ENCODE measurements around the gene NR2E1.

The NR2E1 gene

DNA sequence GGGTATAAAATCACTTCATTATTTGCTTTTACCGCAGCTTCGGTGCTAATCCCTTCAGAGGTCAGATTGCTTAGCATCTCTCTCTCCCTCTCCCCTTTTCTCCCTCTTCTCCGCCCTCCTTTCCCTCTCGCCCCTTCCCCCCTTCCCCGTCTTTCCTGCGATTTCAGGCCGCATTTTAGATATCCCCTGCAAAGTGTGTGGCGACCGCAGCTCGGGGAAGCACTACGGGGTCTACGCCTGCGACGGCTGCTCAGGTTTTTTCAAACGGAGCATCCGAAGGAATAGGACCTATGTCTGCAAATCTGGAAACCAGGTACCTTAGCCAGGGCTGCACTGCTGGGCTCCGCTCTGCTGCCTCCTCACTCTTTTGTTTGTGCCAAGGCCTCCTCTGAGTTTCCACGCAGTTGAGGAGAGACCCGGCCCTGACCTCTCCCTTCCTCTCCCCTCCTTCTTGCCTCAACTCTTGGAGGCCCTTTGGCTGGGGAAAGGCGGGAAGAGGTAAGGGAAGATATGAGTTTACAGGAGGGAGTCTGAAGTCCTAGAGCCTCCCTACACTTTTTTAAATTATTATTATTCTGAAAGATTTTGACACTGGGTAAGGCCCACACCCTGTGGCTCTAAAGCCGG, 5.6 kb downstream of the NR2E1 start:
- no peak for DNase-seq (ENCODE audit: low read depth in 2 of 2)

DNA sequence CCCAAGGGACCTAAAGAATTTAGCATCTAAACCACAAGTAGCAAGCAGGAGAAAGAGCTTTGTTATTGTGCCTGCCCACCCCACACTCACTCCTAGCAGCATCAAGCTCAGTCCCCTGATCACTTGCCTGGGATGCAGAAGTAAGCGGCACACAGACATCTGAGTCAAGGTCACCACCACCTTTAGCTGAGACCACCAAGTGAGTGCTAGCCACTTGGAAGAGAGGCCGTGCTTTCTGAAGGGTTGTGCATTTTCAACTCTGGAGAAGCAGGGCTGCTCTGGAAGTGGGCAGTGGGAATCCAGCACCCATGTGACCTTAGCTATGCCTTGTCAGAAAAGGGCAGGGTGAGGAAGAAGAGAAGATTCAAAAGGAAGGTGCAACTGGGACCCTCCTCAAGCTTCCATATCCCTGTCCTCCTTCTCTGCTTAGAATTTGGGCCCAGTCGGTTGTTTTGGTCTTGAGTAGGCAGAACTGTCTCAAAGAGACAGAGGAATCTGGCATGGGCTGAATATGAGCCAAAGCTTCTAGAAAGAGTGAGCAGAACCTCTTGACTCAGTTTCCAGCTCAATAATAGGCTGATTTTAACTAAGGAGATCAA, 6.2 kb downstream of the NR2E1 start:
- no peak for DNase-seq (ENCODE audit: low read depth in 2 of 2)

DNA sequence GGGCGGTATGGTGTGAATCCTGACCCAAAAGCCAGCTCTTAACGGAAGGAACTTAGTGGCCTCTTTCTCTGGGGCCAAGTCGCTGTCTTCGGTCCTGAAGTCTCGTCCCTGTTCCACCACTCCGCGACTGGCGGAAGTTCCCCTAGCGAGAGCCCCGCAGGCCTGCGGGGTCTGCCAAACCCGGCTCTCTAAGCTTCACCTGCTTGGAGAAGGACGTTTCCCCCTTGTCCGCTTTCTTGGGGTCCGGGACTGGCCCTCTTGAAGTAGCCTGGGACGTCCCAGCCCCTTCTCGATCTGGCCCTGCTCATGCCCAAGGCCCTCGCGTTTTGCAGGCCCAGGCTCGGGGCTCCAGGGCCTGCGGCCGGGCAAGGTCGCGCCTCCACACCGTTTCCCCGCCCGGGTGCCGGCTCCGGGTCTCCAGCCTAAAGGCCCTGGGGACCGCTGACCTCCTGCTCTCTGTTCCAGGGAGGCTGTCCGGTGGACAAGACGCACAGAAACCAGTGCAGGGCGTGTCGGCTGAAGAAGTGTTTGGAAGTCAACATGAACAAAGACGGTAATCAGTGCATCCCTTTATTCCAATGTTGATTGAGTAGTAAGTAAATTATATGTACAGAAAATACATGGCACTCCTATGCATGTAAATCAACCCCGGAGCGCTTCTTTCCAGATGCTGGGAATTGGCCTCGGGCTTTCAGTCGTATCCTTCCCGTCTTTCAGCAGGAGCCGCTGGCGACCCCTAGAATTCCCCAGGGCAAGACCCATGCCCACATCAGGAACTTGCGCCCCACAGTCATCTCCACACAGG, 8.8 kb downstream of the NR2E1 start:
- DNase-seq (ENCODE audit: low read depth in 2 of 2) = no peak

DNA sequence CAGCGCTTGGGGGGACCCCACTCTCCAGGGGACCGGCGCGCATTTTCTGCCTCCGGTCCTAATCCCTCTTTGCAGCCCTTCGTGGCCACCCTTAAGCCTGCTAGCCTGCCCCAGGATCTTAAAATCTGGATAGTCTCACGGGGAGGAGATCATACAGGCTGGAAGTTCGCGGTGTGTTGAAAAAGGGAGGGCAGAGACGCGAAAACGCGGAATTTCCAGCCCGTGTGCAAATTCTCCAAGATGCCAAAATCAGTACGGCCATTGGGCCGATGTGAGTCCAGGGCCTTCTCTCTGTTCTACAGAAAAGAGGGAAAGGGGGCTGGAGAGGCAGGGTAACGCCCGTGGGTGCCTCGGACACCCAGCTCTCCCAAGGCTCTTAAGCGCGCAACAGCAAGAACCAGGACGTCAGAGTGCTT, 9.4 kb downstream of the NR2E1 start:
- DNase-seq (ENCODE audit: low read depth in 2 of 2) = no peak

DNA sequence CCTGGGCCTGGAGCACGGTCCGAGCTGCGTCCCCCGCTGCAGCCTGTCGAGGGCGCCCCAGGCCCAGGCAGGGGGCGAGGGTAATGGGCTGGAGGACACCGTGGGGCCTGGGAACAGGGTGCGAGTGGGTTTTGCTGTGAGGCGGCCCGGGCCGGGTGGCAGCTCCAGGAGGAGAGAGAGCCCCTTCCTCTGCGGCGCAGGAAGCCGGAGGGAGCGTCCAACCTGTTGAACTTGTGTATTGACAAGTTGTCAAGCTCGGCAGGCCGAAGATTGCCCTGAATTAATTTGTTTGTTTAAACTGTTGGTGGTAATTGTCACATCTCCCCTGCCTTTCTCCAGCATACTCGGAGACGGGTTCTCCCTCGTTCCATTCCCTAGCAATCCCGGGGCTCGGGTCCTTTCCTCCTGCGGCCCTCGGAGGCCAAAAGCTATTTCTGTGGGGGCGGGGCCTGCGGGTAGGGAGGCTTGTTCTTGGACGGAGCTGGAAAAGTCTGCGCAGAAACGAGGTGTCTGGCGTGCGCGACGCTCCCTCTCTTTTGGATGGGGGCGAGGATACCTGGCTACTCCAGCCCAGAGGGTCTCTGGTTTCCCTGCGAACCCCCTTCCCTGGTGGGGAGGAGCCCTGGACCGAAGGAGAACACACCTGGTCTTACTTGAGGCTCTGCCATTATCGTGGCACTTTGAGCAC, 9.9 kb downstream of the NR2E1 start:
- no peak for DNase-seq (ENCODE audit: low read depth in 2 of 2)

DNA sequence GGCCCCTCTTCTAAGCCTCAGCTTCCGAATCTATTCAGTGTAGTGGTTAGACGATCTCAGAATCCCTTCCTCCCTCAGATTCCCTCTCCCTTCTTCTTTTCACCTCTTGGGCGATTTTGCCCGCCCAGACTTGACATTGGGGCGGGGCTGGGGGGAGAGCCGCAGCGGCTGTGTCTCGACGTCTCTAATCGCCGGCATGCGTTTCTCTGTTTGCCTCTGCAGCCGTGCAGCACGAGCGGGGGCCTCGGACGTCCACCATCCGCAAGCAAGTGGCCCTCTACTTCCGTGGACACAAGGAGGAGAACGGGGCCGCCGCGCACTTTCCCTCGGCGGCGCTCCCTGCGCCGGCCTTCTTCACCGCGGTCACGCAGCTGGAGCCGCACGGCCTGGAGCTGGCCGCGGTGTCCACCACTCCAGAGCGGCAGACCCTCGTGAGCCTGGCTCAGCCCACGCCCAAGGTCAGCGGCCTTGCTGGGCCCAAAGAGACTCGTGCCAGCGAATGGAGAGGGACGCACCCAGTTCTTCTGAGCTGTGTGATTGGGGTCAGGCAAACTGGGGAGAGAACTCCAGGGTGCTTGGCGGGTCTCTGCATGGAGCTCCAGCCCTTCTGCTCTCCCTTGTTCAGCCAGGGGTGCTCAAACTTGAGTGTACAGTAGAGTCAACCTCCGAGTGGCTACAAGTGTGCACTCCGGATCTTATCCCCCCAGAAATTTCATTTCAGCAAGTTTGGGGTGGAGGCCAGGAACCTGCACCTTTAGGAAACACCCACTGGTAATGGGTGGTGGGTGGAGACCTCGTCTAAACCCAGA, 10.7 kb downstream of the NR2E1 start:
- DNase-seq (ENCODE audit: low read depth in 2 of 2) = no peak

DNA sequence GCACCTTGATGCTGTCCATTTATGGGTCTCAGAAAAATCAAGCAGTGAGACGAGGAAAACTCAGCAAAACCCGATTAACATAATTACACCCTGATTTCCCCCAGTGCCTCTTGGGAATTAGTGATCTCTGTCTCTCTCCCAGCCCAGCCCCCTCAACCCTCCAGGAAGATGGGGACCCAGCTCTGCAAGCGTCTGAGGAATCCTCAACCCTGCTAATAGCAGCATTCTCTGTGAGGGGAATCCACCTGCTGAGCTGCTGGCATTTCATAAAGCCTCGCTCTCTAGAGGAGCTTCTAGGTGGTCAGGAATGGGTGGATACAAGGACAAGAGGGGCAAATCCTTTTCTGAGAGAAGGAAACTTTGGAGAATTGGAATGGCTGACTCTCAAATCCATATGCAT, 13.9 kb downstream of the NR2E1 start:
- DNase-seq (ENCODE audit: low read depth in 2 of 2) = no peak

DNA sequence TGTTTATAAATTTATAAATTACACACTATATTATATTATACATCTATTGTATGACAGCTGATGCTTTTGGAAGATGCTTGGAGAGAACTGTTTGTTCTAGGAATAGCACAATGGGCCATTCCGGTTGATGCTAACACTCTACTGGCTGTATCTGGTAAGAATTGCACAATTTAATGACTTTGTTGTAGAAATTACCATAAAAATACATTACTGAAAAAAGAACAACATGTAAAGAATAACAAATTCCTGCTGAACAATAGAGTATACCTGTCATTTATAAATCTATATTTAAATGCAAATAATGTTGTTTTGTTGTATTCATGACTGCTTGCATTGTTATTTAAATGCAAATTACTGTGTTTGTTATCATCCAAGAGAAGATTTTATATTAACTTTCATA, 14.4 kb downstream of the NR2E1 start:
- no peak for DNase-seq (ENCODE audit: low read depth in 2 of 2)

DNA sequence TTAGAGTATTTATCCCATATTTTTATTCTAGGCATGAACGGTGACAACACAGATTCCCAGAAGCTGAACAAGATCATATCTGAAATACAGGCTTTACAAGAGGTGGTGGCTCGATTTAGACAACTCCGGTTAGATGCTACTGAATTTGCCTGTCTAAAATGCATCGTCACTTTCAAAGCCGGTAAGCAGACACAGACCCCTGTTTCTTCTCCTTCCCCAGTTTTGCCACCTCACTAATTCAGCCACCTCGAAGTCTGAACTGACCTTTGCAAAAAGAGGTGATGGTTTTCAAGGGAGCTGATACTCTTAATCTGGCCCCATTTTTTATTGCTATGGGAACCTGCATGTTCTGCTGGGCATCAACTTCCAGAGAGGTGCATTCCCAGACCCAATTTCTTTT, 15.0 kb downstream of the NR2E1 start:
- no peak for DNase-seq (ENCODE audit: low read depth in 2 of 2)

DNA sequence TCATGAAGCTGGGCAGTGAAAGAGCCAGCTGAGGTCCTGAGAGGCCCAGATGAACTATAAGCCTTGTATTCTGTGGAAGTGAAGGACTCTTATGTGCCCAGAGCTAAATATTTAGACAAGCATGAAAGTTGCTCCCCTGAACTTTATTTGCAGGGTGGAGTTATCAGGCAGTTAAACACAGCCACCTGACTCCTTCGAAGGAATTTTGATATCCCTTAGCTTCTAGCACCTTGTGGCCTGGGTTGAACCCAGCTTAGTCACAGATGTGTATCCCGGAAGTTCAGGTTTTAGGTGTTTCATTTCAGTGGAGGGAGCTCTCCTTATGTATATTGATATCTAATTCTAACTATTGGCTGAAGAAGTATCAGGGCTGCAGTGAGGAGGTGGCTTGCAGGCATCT, 20.4 kb downstream of the NR2E1 start:
- DNase-seq (ENCODE audit: low read depth in 2 of 2) = no peak

DNA sequence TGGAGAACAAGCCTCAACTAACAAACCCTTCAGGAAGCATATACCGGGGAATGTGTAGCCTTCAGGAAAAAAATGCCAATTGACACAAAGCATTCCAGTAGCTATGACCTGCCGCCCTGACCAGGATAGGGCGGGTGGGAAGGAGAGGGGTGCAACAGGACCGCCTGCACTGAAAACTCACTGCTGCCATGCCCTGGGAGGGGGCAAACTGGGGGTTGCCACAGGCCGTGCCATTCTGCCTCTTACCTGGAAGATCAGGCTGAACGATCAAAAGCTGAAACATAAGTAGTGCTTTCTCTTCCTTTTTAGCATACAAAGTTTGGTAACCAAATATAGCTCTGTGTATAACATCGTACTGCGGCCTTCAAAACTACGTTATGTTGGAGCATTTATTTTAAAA, 21.7 kb downstream of the NR2E1 start:
- no peak for DNase-seq (ENCODE audit: low read depth in 2 of 2)

DNA sequence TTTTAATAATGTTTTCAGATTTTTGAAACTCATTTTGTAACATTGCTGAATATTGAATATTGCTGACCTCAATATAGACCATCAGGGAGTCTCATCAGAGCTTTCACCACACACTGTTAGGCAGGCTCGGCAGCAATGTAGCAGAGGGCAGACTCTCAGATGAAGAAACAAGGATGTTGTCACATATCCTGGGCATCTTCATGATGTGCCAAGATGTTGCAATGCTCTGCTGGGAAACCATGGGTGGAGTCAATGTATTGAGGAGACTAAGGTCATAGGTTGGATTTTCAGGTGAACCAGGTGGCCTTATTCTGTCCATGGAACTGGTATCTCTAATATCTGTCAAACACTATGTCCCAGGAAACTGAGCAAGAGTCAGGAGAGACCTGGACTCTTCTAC, 27.3 kb downstream of the NR2E1 start:
- no peak for DNase-seq (ENCODE audit: low read depth in 2 of 2)

DNA sequence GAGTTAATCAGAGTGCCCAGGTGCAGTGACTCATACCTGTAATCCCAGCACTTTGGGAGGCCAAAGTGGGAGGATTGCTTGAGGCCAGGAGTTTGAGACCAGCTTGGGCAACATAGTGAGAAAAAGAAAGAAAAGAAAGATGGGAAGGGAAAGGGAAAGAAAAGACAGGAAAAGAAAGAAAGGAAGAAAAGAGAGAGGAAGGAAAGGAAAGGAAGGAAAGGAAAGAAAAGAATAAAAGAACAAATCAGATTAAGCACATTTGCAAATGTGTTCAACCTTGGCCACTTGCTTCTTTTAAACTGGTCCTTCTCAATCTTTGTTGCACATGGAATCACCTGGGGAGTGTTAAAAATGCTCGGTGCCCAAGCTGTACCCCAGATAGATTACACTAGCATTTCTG, 28.0 kb downstream of the NR2E1 start:
- DNase-seq (ENCODE audit: low read depth in 2 of 2) = no peak

DNA sequence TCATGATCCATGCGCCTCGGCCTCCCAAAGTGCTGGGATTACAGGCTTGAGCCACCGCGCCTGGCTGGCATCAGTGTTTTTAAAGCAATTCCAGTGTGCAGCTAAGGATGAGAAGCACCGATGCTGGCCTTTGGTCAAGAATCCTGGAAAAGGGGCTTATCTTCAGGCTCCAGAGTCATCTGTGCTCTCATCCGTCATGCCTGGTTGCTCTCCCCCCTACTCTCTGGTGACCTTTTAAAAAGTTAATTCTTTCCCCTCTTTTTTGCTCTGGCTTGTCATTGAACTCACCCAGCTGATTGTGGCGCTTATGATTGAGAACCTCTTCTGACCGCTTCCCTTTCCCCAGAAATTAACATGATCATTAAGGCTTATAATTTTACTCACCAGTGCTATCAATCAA, 28.7 kb downstream of the NR2E1 start:
- DNase-seq (ENCODE audit: low read depth in 2 of 2) = no peak

DNA sequence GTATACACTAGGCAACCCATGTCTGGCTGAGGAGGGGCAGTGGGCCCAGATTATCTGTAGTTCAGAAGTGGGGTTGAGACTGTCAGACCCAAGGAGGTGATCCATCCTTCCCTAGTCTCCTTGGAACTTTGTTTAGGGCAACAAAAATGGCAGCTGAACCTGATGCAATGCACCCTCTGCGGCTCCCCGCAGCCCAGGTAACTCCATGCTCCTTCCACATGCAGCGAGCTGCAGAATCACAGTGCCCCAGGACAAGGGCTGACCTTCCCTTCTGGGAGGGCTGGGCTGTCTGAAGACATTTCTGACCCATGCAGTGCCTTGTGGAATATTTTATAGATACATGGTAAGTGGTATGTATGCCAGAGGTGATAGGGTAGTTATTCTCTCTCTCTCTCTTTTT, 29.4 kb downstream of the NR2E1 start:
- no peak for DNase-seq (ENCODE audit: low read depth in 2 of 2)

DNA sequence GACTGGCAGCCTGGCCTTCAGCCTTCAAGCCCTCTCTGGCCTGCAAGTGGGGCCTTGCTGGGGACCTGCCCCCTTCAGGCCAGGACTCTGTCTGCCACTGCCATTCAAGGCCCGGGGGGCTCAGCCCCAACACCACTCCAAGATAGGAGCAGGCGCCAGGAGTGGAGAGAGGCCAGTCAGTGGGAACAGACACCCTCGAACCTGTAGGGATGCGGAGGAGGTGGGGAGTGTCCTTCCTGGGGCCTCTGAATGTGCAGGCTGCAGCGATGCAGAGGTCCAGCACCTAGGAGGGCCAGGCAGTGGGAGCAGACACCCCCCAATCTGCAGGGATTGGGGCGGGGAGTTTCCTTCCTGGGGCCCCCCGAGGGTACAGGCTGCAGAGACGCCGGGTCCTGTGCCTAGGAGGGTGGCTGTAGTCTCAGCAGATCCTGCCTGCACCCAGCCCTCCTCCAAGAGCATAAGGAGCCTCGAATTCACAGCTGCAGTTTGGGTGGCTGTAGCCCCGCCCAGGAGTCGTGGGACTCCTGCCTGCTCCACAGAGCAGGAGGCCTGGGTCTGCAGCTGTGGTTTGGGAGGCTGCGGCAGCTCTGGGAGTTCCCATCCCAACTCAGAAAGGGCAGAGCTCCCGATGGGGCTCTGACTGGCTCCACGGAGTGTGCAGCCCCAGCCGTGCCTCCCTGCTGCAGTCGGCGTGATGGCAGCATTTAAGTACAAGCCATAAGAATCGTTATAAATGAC, 33.1 kb downstream of the NR2E1 start:
- no peak for DNase-seq (ENCODE audit: low read depth in 2 of 2)

DNA sequence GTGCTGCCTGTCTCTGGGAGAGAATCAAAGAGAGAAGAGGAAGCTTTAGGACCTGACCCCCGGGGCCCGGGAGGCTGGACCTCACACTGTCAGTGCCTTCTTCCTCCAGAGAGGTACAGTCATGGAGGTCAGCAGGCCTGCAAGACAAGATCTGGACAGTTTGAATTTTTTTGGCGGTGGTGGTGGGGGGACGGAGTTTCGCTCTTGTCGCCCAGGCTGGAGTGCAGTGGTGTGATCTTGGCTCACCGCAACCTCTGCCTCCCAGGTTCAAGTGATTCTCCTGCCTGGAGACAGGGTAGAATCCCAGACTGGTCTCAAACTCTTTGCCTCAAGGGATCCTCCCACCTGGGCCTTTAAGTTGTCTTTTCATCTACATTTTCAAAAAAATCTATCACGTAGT, 34.4 kb downstream of the NR2E1 start:
- no peak for DNase-seq (ENCODE audit: low read depth in 2 of 2)

DNA sequence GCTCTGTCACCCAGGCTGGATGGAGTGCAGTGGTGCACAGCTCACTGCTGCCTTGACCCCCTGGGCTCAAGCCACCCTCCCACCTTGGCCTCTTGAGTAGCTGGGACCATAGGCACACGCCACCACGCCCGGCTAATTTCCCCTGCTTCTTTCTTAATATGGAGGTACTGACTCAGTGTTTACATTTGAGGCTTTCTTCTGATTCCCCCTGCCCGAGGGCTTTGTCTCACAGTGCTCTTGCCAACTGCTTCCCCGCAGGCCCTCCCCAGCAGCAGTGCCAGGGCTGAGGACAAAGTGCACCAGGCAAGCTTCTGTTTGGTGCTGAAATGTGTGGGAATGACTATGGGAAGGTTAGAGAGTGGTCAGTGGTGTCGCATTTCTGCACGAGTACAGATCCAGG, 34.8 kb downstream of the NR2E1 start:
- DNase-seq (ENCODE audit: low read depth in 2 of 2) = no peak

DNA sequence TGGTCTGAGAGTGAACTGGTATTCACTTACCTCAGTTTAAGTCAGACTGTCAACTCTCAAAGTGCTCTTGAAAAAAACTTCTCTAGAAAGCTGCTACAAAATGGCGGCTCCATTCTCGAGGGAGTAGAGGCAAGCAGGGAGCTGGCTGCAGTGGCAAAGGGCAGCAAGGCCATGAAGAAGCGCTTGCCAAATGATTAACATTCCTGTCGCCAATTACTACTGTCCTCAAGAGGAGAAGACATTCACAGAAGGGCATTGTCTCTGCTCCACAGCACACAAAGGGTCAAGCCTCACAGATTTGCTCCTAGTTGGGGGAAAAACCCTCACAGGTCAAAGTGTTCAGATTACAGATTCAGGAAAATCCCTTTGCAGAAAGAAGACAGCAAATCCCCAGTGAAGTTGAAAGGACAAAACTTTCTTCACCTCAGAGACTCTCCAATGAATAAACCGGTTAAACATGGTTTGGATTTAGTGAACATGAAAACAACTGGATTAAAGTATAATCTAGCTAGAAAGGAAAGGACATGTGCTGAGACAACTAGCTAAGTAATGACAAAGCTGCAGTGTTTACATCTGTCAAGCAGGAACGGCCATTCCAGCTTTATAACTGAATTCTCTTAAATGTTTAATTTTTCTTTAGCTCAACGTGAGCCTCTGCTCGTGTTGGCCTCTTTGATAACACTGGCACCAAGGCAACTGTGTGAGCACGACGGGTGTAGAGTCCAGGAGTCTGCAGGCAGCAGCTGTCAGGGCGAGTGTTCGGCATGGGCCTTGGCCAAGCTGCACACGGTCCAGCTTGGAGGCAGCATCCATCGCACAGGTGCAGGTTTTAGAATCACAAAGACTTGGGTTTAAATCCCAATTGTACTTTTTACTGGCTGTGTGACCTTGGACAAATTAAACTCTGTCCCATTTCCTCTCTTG, 37.6 kb downstream of the NR2E1 start:
- DNase-seq (ENCODE audit: low read depth in 2 of 2) = no peak

DNA sequence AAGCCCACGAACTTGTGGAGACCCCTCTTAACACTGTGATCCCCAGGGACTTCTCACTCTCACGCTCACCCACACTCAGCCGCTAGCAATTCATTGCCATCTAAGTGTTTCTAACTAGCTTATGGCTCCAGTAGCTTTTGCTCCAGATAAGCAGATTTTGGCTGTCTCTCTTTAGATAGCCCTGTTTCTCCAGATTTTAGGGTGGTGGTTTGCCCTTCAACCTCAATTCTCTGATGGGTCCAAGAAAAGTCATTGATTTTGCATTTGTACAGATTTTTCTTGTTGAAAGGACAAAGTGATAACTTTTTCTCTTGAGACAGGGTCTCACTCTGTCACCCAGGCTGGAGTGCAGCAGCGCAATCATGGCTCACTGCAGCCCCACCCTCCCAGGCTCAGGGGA, 41.2 kb downstream of the NR2E1 start:
- DNase-seq (ENCODE audit: low read depth in 2 of 2) = no peak
